Trophoblast cell (in vitro differentiated cells and primary cell): ENCODE results near the gene SMTNL1.

ENCODE experiments used
- DNase-seq, 2 donors: peaks; one replicate each; pipeline ENCODE4 v3.0.0-alpha.2; 2016
- H2AFZ ChIP-seq: 2 replicates; pipeline ENCODE4 v1.6.1; 2013; ENCODE audit warnings: low read length, moderate library complexity, mild to moderate bottlenecking; ENCODE audit not compliant: insufficient read depth, poor library complexity
- H2AK5ac ChIP-seq: 2 replicates; pipeline ENCODE4 v1.6.1; 2013; ENCODE audit warnings: mild to moderate bottlenecking, low read length
- H2BK120ac ChIP-seq: 2 replicates; pipeline ENCODE4 v1.6.1; 2013; ENCODE audit warnings: low read length, mild to moderate bottlenecking, moderate library complexity; ENCODE audit not compliant: insufficient read depth, poor library complexity
- H2BK12ac ChIP-seq: 2 replicates; pipeline ENCODE4 v1.6.1; 2013; ENCODE audit warnings: mild to moderate bottlenecking, low read length, moderate library complexity
- H2BK5ac ChIP-seq: 2 replicates; pipeline ENCODE4 v1.6.1; 2013; ENCODE audit warnings: low read length, low read depth, moderate library complexity, mild to moderate bottlenecking; ENCODE audit not compliant: poor library complexity
- H3K14ac ChIP-seq: 2 replicates; pipeline ENCODE4 v1.6.1; 2013; ENCODE audit warnings: mild to moderate bottlenecking, low read length
- H3K18ac ChIP-seq: 2 replicates; pipeline ENCODE4 v1.6.1; 2013; ENCODE audit warnings: mild to moderate bottlenecking, low read length
- H3K23ac ChIP-seq: 2 replicates; pipeline ENCODE4 v1.6.1; 2013; ENCODE audit warnings: low read length
- H3K27ac ChIP-seq: 2 replicates; pipeline ENCODE4 v1.5.1; 2013; ENCODE audit warnings: low read depth, mild to moderate bottlenecking, inconsistent platforms, low read length, moderate library complexity
- H3K27me3 ChIP-seq: 2 replicates; pipeline ENCODE4 v1.6.1; 2013; ENCODE audit warnings: inconsistent platforms, mild to moderate bottlenecking, low read length, moderate library complexity; ENCODE audit not compliant: insufficient read depth
- H3K36me3 ChIP-seq, 2 experiments: 1 replicate in 1 of 2; 2 replicates in 1 of 2; pipeline ENCODE4 v1.6.1; 2013; ENCODE audit warnings: low read length in 2 of 2, mild to moderate bottlenecking in 2 of 2, moderate library complexity in 1 of 2; ENCODE audit not compliant: insufficient read depth in 2 of 2, control insufficient read depth in 1 of 2
- H3K4ac ChIP-seq: 2 replicates; pipeline ENCODE4 v1.6.1; 2013; ENCODE audit warnings: low read depth, mild to moderate bottlenecking, low read length, moderate library complexity
- H3K4me1 ChIP-seq, 2 experiments: 1 replicate in 1 of 2; 2 replicates in 1 of 2; pipeline ENCODE4 v1.6.1; 2013; ENCODE audit warnings: low read length in 2 of 2, mild to moderate bottlenecking in 2 of 2, moderate library complexity in 1 of 2; ENCODE audit not compliant: insufficient read depth in 2 of 2, control insufficient read depth in 1 of 2
- H3K4me2 ChIP-seq: 2 replicates; pipeline ENCODE4 v1.6.1; 2013; ENCODE audit warnings: inconsistent platforms, mild to moderate bottlenecking, low read length, moderate library complexity
- H3K4me3 ChIP-seq: 2 replicates; pipeline ENCODE4 v1.5.1; 2013; ENCODE audit warnings: mild to moderate bottlenecking, low read depth, low read length, inconsistent platforms
- H3K79me1 ChIP-seq: one replicate; pipeline ENCODE4 v1.6.1; 2013; ENCODE audit warnings: low read length
- H3K79me2 ChIP-seq: 2 replicates; pipeline ENCODE4 v1.6.1; 2013; ENCODE audit warnings: low read length, mild to moderate bottlenecking; ENCODE audit not compliant: control insufficient read depth, insufficient read depth, poor library complexity
- H3K9ac ChIP-seq: 2 replicates; pipeline ENCODE4 v1.6.1; 2013; ENCODE audit warnings: mild to moderate bottlenecking, low read length
- H3K9me3 ChIP-seq: 2 replicates; pipeline ENCODE4 v1.6.1; 2013; ENCODE audit warnings: low read depth, mild to moderate bottlenecking, control low read depth, inconsistent platforms, low read length; ENCODE audit not compliant: insufficient read depth
- H4K12ac ChIP-seq: 2 replicates; pipeline ENCODE4 v1.6.1; 2013; ENCODE audit warnings: low read depth, mild to moderate bottlenecking, low read length, moderate library complexity
- H4K8ac ChIP-seq: 2 replicates; pipeline ENCODE4 v1.6.1; 2013; ENCODE audit warnings: low read depth, mild to moderate bottlenecking, low read length, moderate library complexity
- H4K91ac ChIP-seq: one replicate; pipeline ENCODE4 v1.6.1; 2013; ENCODE audit warnings: low read depth, mild to moderate bottlenecking, low read length, moderate library complexity
- WGBS: extraction: QIAGEN DNeasy Blood & Tissue Kit; methylation state at CpG from one replicate; pipeline ENCODE4 v1.1.7; 2013; ENCODE audit warnings: missing lambda C conversion rate; ENCODE audit not compliant: insufficient read length, insufficient coverage; ENCODE audit errors: extremely low coverage; 5-methylcytosine and 5-hydroxymethylcytosine counted together

SMTNL1 gene

DNA sequence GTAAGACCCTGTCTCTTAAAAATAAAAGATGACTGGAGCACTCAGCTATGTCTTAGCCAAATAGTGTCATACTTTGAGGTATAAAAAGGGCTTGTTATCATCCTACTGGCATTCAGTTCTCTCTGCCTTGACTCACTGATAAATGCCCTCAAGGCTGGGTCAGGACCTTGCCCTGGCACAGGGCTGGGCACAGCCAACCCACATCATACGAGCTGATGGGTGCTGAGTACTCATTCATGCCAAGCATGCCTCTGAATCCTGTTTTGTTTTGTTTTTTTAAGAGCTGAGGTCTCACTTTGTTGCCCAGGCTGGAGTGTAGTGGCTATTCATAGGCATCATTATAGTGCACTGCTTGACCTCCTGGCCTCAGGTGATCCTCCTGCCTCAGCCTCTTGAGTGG lies 1.9 kb downstream of the SMTNL1 start:
- no peak overlapping the region for H2BK120ac ChIP-seq
- no peaks in the 10 kb centered on the region for H3K9me3 ChIP-seq
- H3K79me1 ChIP-seq, result no peaks in the 10 kb centered on the region
- no peaks in the 10 kb centered on the region for H3K27me3 ChIP-seq
- no peak overlapping the region for H4K91ac ChIP-seq
- H2BK5ac ChIP-seq, result no peak overlapping the region
- WGBS, result no CpG with 5 or more reads among the region's 1 CpG
- no peak overlapping the region for H4K8ac ChIP-seq
- no peak overlapping the region for H2BK12ac ChIP-seq
- no peak overlapping the region for H3K4me3 ChIP-seq
- H3K4me1 ChIP-seq, result peaks cover 8 to 10% of the 10 kb centered on the region in 2 experiments
- no peak overlapping the region for H3K4me2 ChIP-seq
- H3K27ac ChIP-seq, result no peak overlapping the region
- H3K23ac ChIP-seq, result no peak overlapping the region
- no peaks in the 10 kb centered on the region for H3K79me2 ChIP-seq
- H3K36me3 ChIP-seq, result no peaks in the 10 kb centered on the region
- no peak overlapping the region for H3K4ac ChIP-seq
- no peak overlapping the region for H2AFZ ChIP-seq
- no peak overlapping the region for H4K12ac ChIP-seq
- H2AK5ac ChIP-seq, result no peak overlapping the region
- H3K18ac ChIP-seq, result no peak overlapping the region
- DNase-seq, result no peak
- no peak overlapping the region for H3K9ac ChIP-seq
- H3K14ac ChIP-seq, result no peak overlapping the region

DNA sequence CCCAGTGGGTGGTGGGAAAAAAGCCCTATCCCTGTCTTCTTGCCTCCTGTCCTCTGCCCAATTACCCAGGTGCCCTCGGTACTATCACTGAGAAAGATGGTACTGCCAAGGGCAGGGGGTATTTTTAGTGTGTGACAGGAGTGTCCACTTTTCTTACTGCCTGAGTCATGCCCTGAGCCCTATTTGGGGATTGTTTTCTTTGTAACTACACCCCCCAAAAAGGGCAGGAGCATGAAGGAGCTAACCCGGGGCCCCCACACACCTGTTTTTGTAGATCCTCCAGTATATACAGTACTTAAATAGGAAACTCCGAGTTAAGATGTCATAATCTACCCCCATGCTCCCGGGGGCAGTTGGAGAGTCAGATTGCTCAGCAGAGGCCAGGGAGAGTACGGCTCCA lies 3.8 kb downstream of the SMTNL1 start:
- H3K4me3 ChIP-seq, result no peak overlapping the region
- H4K12ac ChIP-seq, result no peak overlapping the region
- H3K4ac ChIP-seq, result no peak overlapping the region
- no peaks in the 10 kb centered on the region for H3K9me3 ChIP-seq
- no peaks in the 10 kb centered on the region for H3K36me3 ChIP-seq
- no peaks in the 10 kb centered on the region for H3K79me1 ChIP-seq
- H2BK5ac ChIP-seq, result no peak overlapping the region
- no peak overlapping the region for H2AK5ac ChIP-seq
- no peaks in the 10 kb centered on the region for H3K27me3 ChIP-seq
- no CpG with 5 or more reads among the region's 5 CpGs for WGBS
- no peak overlapping the region for H3K14ac ChIP-seq
- no peak overlapping the region for H3K4me2 ChIP-seq
- no peak overlapping the region for H3K18ac ChIP-seq
- no peak overlapping the region for H3K9ac ChIP-seq
- no peak for DNase-seq
- no peak overlapping the region for H2BK120ac ChIP-seq
- no peaks in the 10 kb centered on the region for H3K79me2 ChIP-seq
- no peak overlapping the region for H3K23ac ChIP-seq
- peaks cover 8 to 10% of the 10 kb centered on the region in 2 experiments for H3K4me1 ChIP-seq
- H4K8ac ChIP-seq, result no peak overlapping the region
- no peak overlapping the region for H3K27ac ChIP-seq
- no peak overlapping the region for H2BK12ac ChIP-seq
- H4K91ac ChIP-seq, result no peak overlapping the region
- no peak overlapping the region for H2AFZ ChIP-seq

DNA sequence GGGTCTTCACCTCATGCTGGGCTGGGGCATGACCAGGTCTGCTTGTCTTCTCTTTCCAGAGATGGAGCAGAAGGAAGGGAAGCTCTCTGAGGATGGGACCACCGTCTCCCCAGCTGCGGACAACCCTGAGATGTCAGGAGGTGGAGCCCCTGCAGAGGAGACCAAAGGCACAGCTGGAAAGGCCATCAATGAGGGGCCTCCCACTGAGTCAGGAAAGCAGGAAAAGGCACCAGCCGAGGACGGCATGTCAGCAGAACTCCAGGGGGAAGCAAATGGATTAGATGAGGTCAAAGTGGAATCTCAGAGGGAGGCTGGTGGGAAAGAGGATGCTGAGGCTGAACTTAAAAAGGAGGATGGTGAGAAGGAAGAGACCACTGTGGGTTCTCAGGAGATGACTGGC lies 5.2 kb downstream of the SMTNL1 start:
- H3K4ac ChIP-seq, result no peak overlapping the region
- no peak overlapping the region for H3K27ac ChIP-seq
- H2BK5ac ChIP-seq, result no peak overlapping the region
- H3K4me2 ChIP-seq, result no peak overlapping the region
- H3K14ac ChIP-seq, result no peak overlapping the region
- no peak overlapping the region for H2AK5ac ChIP-seq
- no CpG with 5 or more reads among the region's 4 CpGs for WGBS
- no peak overlapping the region for H3K4me3 ChIP-seq
- H3K36me3 ChIP-seq, result no peaks in the 10 kb centered on the region
- no peak overlapping the region for H2BK12ac ChIP-seq
- no peak overlapping the region for H3K9ac ChIP-seq
- no peak overlapping the region for H4K91ac ChIP-seq
- no peak overlapping the region for H3K23ac ChIP-seq
- no peaks in the 10 kb centered on the region for H3K9me3 ChIP-seq
- no peak overlapping the region for H2BK120ac ChIP-seq
- H3K27me3 ChIP-seq, result no peaks in the 10 kb centered on the region
- no peak overlapping the region for H4K12ac ChIP-seq
- H3K79me2 ChIP-seq, result no peaks in the 10 kb centered on the region
- H2AFZ ChIP-seq, result no peak overlapping the region
- no peak overlapping the region for H3K18ac ChIP-seq
- H4K8ac ChIP-seq, result no peak overlapping the region
- DNase-seq, result no peak
- H3K4me1 ChIP-seq, result peaks cover 8 to 10% of the 10 kb centered on the region in 2 experiments
- no peaks in the 10 kb centered on the region for H3K79me1 ChIP-seq

DNA sequence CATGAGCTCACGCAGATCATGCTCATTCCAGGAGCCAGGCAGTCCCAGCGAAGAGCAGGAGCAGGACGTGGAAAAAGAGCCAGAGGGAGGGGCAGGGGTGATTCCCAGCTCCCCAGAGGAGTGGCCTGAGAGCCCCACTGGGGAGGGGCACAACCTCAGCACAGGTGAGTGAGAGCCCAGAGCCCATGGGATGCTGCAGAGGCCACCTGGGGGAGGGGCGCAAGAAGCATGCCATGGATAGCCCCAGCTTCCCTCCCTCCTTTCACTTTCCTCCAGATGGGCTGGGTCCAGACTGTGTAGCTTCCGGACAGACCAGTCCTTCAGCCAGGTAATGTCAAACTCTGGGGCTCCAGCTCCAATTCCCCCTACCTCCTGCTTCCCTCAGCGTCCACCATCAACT lies 6.2 kb downstream of the SMTNL1 start:
- WGBS, result no CpG with 5 or more reads among the region's 6 CpGs
- no peak overlapping the region for H3K23ac ChIP-seq
- H4K12ac ChIP-seq, result no peak overlapping the region
- H4K91ac ChIP-seq, result no peak overlapping the region
- no peaks in the 10 kb centered on the region for H3K79me2 ChIP-seq
- no peaks in the 10 kb centered on the region for H3K27me3 ChIP-seq
- H2BK120ac ChIP-seq, result no peak overlapping the region
- no peak overlapping the region for H2BK12ac ChIP-seq
- H3K4ac ChIP-seq, result no peak overlapping the region
- H3K36me3 ChIP-seq, result no peaks in the 10 kb centered on the region
- H4K8ac ChIP-seq, result no peak overlapping the region
- H3K4me3 ChIP-seq, result no peak overlapping the region
- H2AFZ ChIP-seq, result no peak overlapping the region
- H3K14ac ChIP-seq, result no peak overlapping the region
- no peaks in the 10 kb centered on the region for H3K79me1 ChIP-seq
- H2BK5ac ChIP-seq, result no peak overlapping the region
- H3K18ac ChIP-seq, result no peak overlapping the region
- H2AK5ac ChIP-seq, result no peak overlapping the region
- no peak overlapping the region for H3K4me2 ChIP-seq
- no peak overlapping the region for H3K27ac ChIP-seq
- no peak overlapping the region for H3K9ac ChIP-seq
- DNase-seq, result no peak
- peaks cover 8 to 10% of the 10 kb centered on the region in 2 experiments for H3K4me1 ChIP-seq
- H3K9me3 ChIP-seq, result no peaks in the 10 kb centered on the region
